GM18870 (cell line): ENCODE measurements around the gene ABCA6.

Experiments
- ATAC-seq: cut with Tn5 transposase; IDR thresholded peaks from one replicate; pipeline ENCODE4 v1.9.1; 2021; ENCODE audit warnings: moderate library complexity; ENCODE audit not compliant: unreplicated experiment

The ABCA6 gene

GRCh38 chr17:69143683-69144231 lies 2.1 kb upstream of the ABCA6 start:
- no peak for ATAC-seq

- no peak for ATAC-seq
Observed at GRCh38 chr17:69143151-69143550, 1.5 kb upstream of the ABCA6 start.

GRCh38 chr17:69142175-69142802 lies 594 bp upstream of the ABCA6 start:
- no peak for ATAC-seq

GRCh38 chr17:69134112-69134511 lies 7.6 kb downstream of the ABCA6 start:
- no peak for ATAC-seq

- ATAC-seq = no peak
Observed at GRCh38 chr17:69130627-69131296, 10.9 kb downstream of the ABCA6 start.

GRCh38 chr17:69123626-69124025 lies 18.1 kb downstream of the ABCA6 start:
- no peak for ATAC-seq

- ATAC-seq = no peak
Observed at GRCh38 chr17:69122065-69122464, 19.6 kb downstream of the ABCA6 start.

- peak; percentile 38 for ATAC-seq
Observed at GRCh38 chr17:69117855-69118784, 23.6 kb downstream of the ABCA6 start.

GRCh38 chr17:69111794-69112193 lies 29.9 kb downstream of the ABCA6 start:
- ATAC-seq = no peak

- ATAC-seq = no peak
Observed at GRCh38 chr17:69105907-69106730, 35.6 kb downstream of the ABCA6 start.

- ATAC-seq = no peak
Observed at GRCh38 chr17:69103557-69104233, 38.0 kb downstream of the ABCA6 start.

GRCh38 chr17:69098625-69099024 lies 43.1 kb downstream of the ABCA6 start:
- ATAC-seq = no peak

- ATAC-seq = no peak
Observed at GRCh38 chr17:69096541-69096940, 45.2 kb downstream of the ABCA6 start.

GRCh38 chr17:69093995-69094394 lies 47.7 kb downstream of the ABCA6 start:
- no peak for ATAC-seq

GRCh38 chr17:69093279-69093789 lies 48.4 kb downstream of the ABCA6 start:
- ATAC-seq = no peak

GRCh38 chr17:69090365-69090764 lies 51.3 kb downstream of the ABCA6 start:
- ATAC-seq = no peak

- no peak for ATAC-seq
Observed at GRCh38 chr17:69088643-69089200, 53.0 kb downstream of the ABCA6 start.

- no peak for ATAC-seq
Observed at GRCh38 chr17:69086641-69087040, 55.1 kb downstream of the ABCA6 start.

GRCh38 chr17:69084911-69085310 lies 56.8 kb downstream of the ABCA6 start:
- no peak for ATAC-seq
